G401.6 (cell line): ENCODE results near the gene ST3GAL4.
"Not testable (repeated sequence)": the region's sequence is repeated elsewhere in the genome, so short reads cannot be mapped to it uniquely, and the experiment has no call there.

Experiments
- FAIRE-seq: peaks from 2 replicates; lab custom pipeline; 2012; peaks lifted over from hg19 to GRCh38; lab: Jason Lieb, UNC

ST3GAL4 gene

GRCh38 chr11:126346946-126347345, 8.5 kb upstream of the ST3GAL4 start:
- not testable (repeated sequence) for FAIRE-seq

DNA sequence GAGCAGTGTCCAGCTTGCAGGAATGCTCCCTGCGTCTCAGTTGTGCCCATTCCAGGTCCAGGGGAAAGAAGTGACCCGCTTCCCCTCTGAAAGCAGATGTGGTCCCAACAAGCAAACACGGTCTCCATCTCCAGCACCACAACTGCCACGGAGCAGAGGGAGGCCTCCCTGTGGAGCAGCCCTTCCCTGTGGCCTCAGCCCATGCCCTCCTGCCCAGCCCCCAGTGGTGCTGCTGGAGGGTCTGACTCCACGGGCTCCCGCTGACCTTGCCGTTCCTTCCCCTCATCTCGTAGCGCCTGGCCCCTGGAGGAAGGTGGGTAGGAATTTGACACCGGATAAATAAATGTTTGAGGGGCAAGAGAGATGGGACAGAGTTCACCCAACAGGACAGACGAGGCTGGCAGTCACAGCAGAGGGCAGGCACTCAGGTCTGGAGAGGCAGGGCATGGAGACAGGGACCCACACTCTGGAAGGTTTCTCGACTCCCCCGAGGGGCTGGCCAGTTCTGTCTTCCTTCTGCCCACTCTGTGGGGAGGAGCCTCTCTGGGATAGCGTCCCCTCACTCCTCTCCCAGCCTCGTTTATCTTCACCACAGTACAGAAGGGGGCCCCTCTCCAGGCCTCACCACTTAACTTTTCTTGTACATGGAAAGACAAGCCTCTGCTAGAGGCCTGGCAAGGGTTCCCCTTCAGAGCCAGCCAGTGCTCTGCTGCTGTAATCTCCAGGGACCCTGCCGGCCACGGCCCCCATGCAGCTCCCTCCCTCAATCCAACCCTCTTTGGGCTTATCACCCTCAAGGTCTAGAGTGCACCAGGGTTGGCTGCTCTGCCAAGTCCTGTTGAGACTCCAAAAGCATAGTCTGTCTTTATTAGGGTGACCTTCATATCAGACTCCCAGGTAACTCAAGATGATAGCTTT, 7.5 kb upstream of the ST3GAL4 start:
- no peak for FAIRE-seq

- no peak for FAIRE-seq
Observed at GRCh38 chr11:126348806-126349582, 6.5 kb upstream of the ST3GAL4 start.

DNA sequence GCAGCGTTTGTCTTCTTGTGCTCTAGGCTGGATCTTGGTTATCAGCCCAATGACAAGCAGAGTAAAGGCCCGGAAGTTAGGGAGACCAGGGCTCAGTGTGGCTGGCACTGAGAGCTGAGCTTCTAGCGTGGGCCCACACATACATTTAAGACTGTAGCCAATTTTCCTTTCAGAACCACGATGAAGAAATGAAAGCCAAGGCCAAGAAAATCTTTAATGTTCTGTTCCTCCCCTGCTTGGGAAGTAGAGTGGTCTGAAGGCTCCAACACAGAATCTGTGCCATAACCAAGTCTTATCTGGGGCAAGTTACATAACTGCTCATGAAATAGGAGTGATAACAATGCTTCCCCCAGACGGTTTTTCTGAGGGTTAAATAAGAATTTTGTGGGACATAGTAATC, 4.7 kb upstream of the ST3GAL4 start:
- no peak for FAIRE-seq

DNA sequence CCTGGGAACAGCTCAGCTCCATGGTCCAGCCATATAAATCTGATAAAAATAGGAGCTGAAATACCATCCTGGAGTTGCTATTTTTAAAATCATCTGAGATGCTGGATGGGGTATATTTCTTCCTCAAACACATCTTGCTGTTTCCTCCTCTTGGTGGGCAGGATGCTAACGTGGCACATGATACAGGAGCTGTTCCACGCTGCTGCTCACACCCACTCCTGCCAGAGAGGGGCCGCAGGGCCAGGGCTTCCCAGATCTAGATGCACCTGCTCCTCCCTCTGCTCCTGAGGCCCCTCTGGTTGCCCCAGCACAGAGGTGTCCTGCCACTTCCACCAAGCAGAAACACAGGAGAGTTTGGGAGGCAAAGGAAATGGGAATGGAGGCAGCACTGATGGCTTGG, 3.3 kb upstream of the ST3GAL4 start:
- FAIRE-seq = no peak

DNA sequence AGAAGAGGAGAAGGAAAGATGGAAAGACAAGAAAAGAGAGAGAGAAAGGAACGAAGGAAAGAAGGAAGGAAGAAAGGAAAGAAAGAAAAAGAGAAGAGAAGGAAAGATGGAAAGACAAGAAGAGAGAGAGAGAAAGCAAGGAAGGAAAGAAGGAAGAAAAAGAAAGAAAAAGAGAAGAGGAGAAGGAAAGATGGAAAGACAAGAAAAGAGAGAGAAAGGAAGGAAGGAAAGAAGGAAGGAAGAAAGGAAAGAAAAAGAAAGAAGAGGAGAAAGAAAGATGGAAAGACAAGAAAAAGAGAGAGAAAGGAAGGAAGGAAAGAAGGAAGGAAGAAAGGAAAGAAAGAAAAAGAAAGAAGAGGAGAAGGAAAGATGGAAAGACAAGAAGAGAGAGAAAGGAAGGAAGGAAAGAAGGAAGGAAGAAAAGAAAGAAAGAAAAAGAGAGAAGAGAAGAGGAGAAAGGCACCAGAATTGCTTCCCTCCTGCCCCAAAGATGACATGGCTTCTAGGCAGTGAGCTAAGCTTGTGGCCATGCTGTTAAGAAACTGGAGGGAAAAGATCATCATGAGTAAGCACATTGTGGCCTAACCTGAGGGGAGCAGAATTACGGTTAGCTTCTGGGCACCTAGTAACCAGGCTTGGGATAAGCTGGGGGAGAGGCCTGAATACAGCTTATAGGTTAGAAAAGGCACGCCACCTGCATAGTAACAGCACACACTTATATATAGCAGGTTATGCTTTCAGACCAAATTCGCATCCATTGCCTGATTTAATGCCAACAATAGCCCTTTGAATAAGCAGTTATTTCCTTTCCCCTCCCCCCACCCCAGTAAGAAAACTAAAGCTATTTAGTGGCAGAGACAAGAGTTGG, 2.3 kb upstream of the ST3GAL4 start:
- no peak for FAIRE-seq

DNA sequence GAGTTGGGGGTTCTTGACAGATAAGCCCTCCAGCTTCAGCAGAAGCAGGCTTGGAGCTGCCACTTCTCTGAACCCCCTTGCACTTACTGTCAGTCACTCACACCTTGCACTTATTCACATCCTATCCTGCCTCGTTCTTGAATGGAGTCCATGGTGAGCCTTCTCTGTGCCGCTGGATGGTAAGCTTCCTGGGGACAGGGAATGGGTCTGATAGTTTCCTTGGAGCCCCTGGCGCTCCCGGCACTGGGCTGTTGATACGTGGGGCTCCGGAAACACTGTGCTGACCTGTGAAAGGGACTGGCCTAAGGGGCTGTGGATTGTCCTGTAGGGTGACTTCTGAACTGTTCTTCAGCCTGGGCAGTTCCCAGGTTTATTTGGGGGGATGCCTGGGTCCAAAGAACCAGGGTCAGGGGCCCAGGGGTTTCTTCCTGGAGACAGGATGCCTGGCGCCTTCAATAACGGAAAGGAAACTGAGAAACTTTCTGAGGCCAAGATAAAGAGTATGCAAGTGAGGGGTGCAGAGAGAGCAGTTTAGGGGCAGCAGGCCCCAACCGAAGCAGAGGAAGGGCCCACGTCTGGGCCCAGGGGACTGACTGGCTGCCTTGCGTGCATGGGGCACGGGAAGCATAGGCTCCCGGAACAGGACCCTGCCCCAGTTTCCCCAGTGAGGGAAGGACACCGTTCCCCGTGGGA, 709 bp upstream of the ST3GAL4 start:
- FAIRE-seq = no peak

GRCh38 chr11:126355926-126356897, 726 bp downstream of the ST3GAL4 start:
- no peak for FAIRE-seq

DNA sequence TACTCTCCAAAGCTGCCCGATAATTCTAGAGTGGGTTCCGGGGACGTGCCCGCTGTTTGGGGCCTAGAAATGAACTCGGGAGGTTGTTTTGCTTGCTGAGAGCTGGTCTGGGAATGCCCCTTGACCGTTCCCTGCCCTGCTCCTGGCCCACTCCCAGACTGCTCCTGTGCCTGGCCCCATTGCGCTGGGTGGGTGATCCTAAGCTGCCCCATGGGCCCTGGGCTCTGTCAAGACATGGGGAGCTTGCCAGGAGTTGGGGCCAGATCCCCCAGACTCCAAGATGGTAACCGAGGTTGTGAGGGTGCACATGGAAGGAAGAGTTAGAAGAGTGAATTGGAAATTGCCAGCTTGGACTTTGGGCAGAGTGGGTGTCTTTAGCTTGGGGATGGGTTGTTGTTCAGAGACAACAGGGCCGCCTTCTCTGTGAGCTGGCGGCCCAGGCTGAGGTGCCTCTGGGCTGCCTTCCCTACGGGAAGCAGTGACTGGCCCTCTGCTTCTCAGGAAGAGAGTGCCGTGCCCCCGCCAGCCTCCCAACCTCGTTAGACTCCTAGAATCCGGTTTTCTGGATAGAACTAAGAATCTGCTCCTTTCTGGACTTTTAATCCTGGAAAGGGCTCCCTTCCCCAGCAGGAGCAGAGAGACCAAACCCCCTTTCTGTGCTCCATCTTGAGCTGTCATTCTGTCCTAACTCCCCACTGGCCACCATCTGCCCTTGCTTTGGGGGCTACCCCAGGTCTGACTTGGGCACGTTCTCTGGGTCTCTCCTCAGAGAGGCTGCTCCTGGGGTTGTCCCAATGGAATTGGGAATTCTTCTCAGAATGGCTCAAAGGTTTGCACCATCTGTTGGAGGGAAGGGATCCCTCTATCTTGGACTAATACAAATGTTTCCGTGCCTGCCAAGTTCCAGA, 1.8 kb downstream of the ST3GAL4 start:
- FAIRE-seq = no peak

DNA sequence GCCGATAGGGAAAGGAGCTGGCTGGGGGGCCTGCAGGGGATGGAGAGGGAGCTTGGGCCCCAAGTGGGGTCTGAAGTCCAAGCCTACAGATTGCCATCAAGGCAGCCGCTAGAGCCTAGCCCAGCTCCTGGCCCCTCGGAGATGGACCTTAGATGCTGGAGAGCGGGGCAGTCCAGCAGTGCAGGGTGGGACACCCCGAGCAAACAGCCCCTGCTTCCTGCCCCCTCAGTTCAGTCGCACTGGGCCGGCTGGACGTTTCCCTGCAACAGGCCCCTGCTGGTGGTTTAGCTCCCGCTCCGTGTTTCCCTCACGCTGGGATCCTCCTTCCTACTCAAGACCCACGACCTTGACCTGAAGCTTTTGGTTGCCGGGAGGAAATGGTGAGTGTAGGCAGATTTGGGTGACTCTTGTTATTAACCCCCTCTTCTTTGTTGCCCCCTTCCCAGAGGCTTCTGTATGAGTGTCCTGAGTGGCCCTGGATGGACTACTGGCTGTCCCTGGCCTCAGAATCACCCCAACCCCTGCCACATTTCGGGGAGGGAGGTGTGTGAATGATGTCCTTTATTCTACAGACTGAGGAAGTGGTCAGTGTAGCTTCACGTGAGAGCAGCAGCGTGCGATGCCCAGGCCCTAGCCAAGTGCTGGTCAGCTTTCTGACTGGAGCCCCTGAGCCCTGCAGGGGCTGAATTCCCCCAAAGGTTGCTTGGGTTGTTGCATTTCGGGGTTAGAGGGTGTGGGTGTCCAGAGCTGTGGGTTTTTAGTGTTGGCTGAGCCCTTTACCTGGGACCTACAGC, 2.7 kb downstream of the ST3GAL4 start:
- no peak for FAIRE-seq

DNA sequence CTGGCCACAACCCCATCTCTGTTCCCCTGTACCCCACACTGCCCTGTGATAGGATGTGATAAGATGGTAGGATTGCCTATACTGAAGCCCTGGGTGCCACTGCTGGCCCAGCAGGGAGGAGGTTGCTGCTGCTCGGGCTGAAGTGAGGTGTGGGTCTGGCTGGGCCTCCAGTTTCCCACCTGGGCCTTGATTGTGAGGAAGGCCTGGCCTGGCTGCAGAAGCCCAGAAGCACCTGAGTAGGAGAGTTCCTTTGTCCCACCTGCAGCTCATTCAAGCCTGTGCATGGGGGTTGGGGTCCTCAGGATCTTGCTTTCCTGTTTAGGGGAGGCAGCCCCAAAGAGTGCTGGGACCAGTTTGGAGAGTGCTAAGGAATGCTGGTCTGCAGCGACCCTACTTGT, 3.3 kb downstream of the ST3GAL4 start:
- no peak for FAIRE-seq

DNA sequence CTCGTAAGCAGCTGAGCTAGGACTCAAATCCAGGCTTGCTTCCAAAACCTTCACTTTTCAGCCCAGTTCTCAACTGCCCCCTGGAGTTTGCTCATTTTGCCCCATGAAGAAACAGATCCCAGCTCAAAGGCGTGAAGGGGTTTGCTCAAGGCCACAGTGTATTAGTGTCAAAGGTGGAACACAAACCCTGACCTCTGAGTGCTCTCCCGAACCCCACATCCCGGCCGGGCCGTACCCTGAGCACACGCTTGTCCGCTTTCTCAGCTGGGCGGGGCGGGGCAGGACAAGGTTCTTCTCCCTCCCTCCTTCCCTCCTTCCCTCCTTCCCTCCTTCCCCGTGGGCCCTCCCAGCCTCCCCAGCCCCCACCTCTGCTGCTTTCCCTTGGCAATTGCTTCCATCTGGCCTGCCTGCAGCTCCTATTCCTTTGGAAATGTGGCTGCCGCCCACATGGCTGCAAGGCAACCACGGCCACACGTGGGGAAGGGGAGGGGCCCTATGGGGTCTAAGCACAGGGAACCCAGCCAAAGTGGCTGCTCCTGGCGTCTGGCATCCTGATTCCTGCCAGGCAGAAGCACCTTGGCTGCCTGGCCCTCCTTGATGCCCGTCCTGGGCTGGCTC, 4.1 kb downstream of the ST3GAL4 start:
- no peak for FAIRE-seq

DNA sequence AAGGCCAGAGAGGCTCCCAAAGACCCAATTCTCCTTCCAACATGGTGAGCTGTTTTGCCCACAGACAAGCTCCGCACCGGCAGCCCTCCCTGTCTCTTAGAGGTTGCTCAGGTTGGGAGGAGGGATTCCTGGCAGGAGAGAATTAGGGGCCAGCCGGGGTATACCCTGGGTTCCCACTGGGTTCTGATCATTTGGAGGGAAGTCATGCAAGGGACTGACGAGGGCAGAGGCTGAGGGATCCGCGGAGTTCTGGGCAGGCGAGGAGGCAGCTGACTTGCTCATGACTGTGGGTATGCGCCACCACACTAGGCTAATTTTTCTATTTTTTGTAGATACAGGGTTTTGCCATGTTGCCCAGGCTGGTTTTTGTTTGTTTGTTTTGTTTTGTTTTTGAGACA, 4.6 kb downstream of the ST3GAL4 start:
- FAIRE-seq = no peak

- no peak for FAIRE-seq
Observed at GRCh38 chr11:126361400-126361799, 5.9 kb downstream of the ST3GAL4 start.

DNA sequence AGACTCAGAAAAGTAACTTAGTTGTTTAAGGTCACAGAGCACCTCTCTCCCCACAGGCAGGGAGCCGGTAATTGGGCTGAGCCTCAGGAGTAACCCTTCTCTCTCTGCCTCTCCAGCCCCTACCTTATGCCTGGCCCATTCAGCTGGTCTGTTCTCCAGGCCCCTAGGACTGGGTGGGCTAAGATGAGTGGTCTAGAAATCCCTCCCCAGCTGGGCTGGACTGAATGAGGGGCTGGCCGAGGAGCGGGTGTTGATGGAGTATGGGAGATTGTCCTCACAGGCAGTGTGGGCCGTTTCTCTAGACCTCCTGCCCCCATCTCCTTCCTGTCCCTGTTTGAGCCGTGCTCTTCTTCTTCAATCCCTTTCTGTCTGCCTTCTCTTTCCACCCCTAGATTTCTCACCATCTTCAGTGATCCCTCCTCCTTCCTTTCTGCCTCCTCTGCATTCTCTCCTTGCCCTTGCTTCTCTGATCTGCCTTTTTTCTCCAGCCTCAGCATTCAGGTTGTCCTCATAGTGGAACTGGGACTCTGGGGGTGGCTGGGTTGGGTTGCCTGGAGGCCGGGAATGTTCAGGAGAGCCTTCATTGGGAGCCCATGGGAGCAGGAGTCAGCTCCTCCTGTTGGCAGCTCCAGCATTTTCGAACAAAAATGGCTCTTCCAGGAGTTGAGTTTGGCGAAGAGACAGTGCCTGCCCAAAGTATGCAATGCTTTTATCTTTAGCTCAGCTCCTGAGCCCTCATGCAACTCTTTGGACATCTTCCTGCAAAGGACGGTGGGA, 7.6 kb downstream of the ST3GAL4 start:
- no peak for FAIRE-seq

DNA sequence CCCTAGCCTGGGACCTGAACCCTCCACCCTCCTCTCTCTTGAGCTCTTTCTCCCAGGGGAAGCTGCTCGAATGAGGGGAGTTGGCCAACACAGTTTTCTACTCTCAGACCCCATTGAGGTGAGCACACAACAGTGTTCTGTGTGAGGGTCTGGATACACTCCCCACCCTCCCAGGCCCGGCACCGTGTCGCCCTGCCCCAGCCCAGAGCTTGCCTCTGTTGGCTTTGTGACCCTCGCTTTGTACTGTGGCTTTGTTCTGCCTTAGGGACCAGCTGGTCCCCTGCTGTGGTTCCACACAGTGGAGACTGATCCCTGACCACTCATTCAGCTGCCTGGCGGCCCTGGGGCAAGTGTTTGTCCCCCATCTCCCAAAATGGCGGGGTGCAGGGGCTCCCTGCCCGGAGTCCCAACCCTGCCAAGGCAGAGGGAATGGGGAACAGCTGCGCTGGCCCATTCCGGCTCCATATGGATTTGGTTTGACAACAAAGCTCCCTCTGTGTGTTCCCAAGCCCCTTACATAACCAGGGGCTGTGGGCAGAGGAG, 8.3 kb downstream of the ST3GAL4 start:
- FAIRE-seq = no peak

GRCh38 chr11:126364735-126365134, 9.2 kb downstream of the ST3GAL4 start:
- not testable (repeated sequence) for FAIRE-seq
